NCI-H1048 (cell line): ENCODE results near the gene STAB2.
"Not testable (repeated sequence)": the region's sequence is repeated elsewhere in the genome, so short reads cannot be mapped to it uniquely, and the experiment has no call there.

Experiments
- DNase-seq: peaks from one replicate; lab custom pipeline; 2025; lab: John Stamatoyannopoulos, UW

The STAB2 gene

DNA sequence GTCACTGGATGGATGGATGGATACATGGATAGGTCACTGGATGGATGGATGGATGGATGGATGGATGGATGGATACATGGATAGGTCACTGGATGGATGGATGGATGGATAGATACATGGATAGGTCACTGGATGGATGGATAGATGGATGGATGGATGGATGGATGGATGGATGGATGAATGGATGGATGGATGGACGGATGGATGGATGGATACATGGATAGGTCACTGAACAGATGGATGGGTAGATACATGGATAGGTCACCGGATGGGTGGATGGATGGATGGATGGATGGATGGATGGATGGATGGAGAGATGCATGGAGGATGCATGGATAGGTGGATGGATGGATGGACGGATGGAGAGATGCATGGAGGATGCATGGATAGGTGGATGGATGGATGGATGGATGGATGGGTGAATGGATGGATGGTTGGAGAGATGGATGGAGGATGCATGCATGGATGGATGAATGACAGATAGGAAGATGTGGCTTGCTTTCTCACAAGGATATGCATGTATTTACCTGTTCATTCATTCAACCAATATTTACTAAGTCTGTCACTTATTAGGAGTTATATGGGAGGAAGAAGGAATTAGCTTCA, 66.6 kb downstream of the STAB2 start:
- DNase-seq, result not testable (repeated sequence)

DNA sequence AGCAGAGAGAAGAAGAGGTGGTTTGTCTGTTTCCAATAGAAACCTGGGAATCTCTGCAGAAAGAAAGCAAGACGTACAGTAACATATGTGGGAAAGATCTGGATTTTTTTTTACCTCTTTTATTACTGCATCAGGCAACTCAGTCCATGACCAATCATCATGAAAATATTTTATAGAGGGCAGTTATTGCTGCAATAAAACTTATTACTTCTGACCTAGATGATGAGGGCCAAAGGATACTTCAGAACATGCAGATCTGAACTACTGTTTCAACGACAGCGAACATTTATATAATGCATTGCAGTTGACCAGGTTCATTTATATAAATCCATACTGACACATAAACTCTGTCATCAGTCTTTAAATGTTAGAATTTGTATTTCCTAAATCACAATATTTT, 67.7 kb downstream of the STAB2 start:
- no peak for DNase-seq

DNA sequence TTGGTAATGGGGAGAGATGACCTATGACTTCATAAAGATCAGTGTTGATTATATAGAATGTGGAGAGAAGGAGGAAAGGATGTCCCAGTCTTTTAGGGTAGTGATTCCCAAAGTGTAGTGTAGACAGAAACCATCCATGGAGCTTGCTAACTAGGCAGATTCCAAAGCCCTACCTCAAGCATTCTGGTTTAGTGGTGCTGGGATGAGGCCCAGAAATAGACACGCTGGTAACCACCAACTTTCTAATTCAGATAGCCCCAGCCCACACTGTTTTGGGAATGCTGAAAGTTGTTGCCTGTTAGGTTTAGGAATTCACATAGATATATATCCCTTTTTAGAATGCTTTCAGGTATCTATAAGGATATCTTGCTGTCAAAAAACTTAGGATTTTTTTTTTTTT, 69.2 kb downstream of the STAB2 start:
- DNase-seq, result no peak

DNA sequence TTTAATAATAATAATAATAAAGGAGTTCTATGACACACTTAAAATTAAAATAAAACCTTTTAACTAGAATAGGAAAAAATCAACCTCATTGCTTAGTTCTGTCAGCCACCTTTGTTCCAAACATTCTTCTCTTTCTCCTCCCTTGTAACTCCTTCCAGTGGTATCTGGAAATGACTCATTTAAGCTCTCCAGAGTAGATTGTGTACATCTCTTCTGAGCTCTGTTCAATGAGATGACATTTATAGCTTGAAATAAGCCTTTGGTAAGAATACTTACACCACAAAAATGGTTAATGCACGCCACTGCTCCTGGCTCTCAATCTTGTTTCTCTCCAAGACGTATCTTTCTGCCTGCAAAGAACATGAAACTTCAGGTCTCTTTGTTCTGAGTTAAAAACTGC, 70.3 kb downstream of the STAB2 start:
- no peak for DNase-seq

DNA sequence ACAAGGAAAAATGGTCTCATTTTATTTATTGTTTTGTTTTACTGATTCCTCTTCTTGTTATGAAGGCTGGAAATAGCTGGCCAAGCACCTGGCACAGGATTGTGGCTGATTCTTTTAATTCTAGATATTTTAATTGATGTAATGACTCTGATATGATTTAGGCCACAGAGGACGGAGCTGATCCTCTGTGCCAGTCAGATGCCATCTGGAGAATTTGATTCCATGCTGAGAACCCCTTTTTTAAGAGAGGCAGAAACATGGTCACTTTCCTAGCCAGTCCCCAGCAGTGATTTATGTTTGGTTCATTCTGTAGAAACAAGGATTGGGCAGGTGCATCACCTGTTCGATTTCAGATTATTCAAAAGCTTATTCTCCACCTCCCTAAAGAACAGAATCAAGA, 77.6 kb downstream of the STAB2 start:
- DNase-seq, result no peak

DNA sequence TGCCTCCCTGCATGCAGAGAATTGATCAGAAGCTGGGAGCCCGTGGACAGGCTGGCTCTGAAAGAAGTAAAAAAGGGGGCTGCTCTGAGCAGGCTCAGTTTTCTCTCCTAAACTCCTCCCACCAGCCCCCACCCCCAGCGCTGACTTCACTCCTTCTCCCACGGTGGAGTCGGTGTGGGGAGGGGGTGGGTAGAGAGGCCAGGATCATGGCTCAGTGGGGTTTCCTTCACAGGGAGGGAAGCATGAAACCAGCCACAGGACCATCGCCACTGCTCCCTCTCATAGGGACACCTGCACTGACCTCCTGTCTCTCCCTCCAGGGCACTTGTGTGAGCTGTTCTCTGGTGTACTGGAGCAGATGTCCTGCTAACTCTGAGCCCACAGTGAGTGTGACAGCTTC, 78.9 kb downstream of the STAB2 start:
- DNase-seq, result no peak

DNA sequence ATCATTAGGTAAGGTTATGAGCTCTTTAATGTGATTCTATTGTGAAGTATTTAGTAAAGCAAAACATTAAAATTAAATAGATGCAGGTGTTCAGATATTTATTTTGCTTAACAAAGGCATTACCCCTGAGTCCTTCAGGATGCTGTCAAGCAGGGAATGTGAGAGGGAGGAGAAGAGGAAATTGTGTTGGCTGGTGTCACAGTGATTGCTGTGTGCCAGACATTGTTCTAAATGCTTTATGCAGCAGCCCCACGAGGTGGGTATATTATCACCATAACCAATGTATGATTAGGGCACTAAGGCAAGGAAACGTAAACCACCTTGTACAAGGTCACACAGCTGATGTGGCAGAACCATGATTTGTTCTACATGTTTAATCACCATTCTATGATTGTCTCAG, 80.1 kb downstream of the STAB2 start:
- DNase-seq, result no peak

DNA sequence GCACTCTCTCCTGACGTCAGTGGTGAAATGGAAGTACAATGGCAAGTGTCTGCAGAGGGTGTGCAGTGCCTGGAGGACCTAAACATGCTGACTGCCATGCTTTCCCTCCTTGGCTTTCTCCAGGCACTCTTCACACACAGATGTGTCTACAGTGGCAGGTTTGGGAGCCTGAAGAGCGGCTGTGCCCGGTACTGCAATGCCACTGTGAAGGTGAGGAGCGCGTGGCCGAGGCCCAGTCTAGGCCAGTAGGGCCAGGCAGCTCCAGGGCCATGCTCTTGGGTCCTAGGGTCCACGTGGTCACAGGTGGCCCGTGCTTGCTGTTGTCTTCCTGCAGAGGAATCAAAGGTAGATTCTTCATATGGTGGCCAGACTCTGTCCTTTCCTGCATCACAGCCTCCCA, 81.4 kb downstream of the STAB2 start:
- DNase-seq, result no peak

DNA sequence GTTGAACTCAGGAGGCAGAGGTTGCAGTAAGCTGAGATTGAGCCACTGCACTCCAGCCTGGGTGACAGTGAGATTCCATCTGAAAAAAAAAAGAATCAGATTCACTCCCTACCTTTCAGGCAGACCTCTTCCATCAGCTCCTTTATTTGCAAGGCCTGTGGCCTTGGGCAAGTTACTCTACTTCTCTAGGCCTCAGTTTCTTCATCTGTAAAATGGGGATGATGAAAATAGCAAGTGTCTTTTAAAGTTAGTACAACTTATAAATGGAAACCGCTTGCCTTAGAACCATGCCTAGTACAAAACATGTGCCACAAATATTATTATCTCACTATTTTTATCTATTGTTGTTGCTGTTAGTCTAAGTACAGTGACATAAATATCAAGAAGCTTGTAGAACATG, 84.3 kb downstream of the STAB2 start:
- DNase-seq, result no peak

DNA sequence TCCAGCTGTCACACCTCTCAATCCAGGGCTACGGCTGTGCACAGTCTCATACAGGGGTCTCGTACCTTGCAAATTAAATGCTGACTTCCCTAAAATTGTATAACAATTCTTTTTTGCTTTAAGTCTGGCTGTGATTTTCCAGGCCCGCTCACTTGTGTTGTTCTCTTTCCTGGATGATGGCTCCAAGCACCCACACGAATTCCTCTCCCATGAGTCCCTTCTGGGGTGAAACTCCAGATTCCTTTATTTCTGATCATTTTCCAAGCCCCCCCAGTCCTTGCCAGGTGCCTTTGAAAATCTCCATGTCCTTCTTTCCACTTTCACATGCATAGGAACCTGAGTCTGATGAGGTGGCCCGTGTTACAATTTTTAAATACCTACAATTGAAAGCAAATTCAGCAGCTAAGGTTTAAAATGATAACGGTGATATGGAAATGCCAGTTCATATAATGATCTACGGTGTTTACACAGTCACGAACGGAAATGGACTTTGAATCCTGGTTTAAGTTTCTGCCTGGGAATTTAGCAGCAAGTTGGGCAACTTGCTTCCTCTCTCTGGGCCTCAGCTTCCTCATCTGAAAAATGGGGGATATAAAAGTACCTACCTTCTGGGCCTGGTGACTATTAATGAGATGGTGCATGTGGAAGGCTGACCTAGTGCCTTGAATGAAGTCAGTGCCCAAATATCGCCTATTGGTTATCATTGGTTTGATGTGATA, 85.5 kb downstream of the STAB2 start:
- DNase-seq, result no peak

DNA sequence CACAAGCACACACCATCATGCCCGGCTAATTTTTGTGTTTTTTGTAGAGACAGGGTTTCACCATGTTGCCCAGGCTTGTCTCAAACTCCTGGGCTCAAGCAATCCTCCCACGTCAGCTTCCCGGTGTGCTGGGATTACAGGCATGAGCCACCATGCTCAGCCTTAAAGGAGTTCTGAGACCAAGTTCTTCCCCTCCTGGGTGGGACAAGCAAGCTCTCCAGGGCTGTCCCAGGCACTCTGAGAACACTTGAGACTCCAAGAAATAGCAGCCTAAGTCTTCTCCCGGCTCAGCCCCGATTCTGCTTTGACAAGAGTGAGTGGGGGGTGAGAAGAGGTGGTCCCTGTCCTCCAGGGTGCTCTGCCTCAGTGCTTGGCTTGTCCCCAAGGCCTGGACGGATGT, 86.4 kb downstream of the STAB2 start:
- no peak for DNase-seq

DNA sequence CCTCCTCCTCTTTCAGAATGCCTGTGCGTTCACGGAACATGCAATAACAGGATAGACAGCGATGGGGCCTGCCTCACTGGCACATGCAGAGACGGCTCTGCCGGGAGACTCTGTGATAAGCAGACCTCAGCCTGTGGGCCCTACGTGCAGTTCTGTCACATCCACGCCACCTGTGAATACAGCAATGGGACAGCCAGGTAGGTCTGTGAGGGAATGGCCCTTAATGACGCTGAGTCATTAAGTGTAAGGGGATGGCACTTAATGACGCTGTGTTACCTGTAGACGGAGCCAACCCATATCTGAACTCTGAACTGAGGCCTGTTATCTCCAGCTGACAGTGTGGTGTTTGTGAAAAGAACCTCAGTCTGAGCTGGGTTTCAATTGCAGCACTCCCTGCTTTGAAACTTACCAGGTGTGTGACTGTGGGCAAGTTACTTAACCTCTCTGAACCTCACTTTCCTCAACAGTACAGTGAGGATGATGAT, 86.9 kb downstream of the STAB2 start:
- DNase-seq, result no peak

DNA sequence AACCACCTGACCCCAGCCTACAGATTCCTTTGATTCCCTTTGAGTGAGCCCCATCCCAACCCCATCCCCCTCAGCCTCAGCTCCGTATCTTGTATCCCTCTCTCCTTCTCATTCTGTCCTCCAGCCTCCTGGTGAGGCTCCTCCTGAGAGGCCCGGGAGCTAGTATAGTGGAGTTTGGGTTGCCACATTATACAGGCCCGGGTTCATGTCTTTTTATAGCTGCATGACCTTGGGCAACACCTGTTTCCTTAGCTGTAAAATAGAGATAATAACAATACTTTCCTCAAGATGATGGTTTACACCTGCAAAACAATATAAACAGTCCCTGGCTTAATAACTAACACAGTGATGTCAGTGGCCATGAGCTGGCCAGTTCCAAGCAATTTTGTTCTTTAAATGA, 89.8 kb downstream of the STAB2 start:
- no peak for DNase-seq

DNA sequence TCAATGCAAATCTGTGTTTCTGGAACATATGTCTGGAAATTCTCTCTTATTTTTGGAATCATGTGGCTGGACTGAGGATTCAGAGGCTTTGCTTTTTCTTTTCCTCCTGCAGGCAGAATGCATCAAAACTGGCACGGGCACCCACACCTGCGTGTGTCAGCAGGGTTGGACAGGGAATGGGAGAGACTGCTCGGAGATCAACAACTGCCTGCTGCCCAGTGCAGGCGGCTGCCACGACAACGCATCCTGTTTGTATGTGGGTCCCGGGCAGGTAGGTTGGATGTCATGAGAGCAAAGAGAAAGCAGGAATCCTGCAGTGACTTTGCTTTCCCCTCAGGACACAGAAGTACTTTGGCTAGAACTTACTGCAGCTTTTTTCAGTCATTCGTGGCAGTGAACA, 90.3 kb downstream of the STAB2 start:
- no peak for DNase-seq

DNA sequence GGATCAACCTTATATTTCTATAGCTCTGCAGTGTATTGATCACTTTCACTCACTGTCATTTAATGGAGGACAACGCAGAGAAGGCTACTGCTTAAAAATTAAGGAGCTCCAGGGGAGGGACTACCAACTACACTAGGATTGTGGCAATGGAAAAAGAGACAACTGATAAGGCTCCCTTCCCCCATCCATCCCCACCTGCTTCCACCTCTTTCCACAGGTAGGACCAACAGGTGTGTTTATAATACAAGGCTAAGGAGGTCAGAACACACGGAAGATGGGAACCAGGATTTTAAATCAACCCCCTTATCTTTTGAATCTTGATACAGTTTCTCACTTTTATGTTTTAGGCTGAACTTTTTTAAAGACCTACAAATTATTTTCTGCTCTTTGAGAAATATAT, 90.8 kb downstream of the STAB2 start:
- DNase-seq, result no peak

DNA sequence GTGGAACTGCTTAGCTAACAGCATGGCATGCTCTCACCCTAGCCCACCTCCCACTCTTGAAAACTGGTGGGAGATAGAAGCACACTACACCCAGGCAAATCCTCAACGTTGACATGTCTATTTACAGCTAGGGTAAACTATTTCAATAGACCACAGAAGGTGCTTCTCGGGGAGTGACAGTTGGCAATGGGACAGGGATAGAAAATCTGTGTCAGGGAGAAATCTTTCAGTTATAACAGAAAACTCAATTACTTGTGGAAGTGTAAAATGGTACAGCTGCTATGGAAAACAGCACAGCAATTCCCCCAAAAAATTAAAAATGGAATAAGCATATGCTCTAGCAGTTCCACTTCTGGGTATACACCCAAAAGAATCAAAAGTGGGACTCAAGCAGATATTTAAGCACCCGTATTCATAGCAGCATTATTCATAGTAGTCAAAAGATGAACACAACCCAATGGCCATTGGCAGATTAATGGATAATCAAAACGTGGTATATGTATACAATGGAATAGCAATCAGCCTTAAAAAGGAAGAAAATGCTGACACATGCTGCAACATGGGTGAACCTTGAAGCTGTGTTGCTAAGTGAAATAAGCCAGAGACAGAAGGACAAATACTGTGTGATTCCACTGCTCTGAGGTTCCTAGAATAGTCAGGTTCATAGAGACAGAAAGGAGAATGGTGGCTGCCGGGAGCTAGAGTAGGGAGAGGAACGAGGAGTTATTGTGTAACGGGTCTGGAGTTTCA, 92.5 kb downstream of the STAB2 start:
- no peak for DNase-seq

DNA sequence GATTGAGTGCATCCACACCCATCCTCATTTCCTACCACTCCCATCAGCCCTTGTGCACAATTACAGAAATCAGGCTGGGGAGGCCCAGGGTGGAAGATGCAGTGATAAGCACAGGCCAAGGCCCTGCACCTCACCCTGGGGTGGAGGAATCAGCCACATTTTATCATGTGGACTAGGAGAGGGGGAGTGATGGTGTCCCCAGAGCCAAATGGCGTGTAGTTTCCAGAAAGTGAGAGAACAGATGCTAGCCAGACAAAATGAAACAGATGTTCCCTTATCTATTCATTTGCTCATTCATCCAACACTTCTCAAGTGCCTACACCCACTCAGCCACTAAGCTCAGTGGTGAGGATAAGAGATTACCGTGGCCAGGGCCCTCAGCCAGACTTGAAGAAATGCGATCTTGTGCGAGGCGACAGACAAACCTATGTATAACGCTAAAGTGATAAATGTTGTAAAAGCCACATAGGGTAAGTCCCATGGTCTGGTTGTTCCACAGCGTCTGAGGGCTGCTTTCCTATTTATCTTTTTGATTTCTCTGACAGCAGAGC, 93.6 kb downstream of the STAB2 start:
- DNase-seq, result no peak

DNA sequence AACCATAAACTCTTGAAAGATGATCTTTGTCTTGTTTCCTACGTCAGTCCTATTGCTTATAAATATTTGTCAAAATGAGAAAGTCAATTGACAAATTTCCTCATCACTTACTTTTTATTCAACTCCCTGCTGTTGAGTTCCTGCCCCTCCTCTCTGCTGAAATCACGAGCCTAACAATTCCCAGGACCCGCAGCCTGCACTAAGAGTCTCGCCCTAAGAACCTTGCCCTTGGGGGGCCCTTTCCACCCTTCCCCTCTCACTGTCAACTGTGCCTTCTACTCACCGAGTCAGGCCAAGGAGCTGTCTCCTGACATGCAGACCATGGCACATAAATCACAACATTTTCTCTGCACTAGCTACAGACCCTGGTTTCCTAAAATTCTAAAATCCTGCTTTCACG, 99.0 kb downstream of the STAB2 start:
- DNase-seq, result no peak

DNA sequence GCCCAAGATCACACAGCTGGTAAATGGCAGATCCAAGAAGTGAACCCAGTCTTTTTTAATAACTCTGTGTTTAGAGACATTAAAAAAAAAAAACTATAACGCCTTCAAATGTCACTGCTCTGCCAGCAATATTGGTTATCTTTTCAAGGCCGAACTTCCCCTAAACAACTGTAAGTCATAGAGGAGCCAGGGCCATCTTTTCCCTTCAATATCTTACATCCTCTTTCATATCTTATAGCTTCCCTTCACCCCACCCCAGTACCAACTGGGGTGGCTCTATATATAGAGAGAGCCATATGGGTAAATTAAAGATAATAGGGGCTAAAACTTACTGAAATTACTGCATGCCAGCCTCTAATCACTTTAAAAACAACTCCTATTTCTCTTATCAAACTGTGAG, 100.2 kb downstream of the STAB2 start:
- DNase-seq, result no peak

DNA sequence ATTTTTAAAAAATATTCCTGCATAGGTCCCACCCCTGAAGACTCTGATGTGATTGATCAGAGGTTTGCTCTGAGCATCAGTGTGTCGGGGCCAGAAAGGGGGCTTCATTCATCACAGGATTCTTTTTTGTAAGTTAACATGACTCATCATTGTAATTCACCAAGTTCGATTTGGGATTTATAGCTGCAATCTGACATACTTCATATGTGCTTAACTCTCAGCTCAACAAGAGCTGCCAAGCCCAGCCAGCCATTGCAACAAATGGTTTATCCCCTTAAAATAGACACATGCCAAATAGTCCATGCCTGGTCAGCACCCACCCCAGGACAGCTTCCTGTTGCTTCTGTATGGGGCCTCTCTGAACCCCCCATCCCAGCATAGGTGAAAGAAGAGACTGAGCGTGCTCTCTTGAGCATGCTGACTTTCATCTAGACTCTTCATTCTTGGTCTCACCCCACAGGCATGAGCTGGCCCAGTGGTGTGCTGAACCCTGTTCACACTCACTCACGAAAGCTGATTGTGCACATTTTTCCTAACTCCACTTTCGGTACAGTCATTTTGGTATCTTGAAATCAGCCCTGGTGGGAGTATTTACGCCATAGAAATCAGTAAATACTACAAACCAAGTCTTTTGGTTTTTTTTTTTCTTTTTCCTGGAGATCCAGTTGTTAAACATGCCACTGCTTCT, 101.4 kb downstream of the STAB2 start:
- no peak for DNase-seq

DNA sequence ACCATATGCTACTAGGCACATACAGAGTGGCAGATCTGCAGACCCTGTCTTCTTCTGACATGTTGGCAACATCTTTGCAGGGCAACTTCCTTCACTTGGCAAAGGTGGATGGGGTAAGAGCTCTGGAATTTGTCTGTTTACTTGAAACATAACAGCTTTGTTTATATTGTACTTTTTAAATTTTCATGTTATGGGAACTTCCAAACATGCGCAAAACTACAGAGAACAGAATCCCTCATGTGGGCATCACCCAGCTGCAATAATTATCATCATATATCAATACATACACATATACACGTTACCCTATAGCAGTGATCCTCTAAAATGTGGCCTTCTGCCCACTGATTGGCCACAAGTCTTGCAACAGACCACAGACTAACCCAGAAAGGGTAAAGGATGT, 103.4 kb downstream of the STAB2 start:
- DNase-seq, result no peak

DNA sequence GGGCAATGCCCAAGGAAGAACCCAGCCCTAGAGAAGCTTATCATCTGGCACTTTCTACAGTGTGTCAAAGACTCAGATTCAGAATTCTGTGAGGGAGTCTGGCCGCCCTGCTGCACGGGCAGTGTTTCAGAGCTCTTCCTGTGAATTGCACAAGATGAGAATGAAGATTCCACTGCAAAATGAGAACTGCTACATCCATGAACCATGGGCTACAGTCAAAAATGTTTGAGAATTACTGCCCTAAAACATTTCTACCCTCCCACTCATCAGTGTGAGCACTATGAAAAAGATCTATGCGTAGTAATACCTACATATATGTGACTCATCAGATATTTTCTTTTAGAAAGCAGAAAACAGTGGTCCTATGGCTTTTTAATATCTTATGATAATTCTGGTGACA, 104.0 kb downstream of the STAB2 start:
- DNase-seq, result no peak
